ENCODE measurements around the gene PNLDC1.
"Not testable (repeated sequence)": the region's sequence is repeated elsewhere in the genome, so short reads cannot be mapped to it uniquely, and the experiment has no call there.

The PNLDC1 gene

GRCh38 chr6:159821122-159821521, 21.0 kb downstream of the PNLDC1 start:
- no peak for DNase-seq

DNA sequence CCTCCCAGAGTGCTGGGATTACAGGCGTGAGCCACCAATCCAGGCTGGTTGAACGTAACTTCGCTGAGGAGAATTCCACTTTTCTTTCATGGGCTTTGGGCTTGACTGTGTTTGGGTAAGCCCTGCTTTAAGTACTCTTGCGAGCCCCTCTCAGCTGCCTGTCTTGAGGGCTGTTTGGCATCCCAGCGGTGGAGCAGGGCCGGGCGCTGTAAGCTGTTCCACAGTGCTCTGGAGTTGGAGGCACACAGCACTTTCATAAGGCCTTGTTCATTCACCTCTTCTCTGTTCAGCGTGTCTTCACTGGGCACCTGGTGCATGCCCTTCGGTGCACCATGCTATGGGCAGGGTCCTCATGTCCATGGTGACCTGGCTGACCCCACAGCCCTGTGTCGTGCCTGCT, 21.6 kb downstream of the PNLDC1 start:
- DNase-seq = no peak

- DNase-seq = no peak
Observed at GRCh38 chr6:159823953-159824352, 23.9 kb downstream of the PNLDC1 start.

DNA sequence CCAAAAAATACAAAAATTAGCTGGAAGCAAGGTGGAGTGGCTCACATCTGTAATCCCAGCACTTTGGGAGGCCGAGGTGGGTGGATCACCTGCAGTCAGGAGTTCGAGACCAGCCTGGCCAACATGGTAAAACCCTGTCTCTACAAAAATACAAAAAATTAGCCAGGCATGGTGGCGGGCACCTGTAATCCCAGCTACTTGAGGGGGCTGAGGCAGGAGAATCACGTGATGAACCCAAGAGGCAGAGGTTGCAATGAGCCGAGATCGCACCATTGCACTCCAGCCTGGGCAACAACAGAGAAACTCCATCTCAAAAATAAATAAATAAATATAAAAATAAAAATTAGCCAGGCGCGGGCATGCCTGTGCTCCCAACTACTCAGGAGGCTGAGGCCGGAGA, 24.6 kb downstream of the PNLDC1 start:
- DNase-seq = not testable (repeated sequence)

DNA sequence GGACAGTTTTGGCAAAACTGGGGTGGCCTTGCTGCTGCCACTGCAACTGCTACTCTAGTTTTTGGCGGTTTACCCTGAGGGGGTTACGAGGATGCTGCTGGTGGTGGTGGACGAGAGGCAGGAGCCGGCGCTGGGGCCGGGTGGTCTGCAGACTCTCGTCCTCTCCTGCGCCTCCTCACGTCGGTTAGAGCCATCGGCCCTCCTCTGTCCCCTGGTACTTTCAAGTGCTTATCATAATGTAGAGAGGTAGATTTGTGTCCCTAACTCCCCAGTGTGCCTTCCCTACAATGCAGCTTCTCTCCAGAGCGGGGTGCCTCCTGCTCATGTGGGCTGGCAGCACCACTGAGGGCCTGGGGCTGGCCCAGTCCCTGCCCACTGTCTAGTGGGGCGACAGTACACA, 25.9 kb downstream of the PNLDC1 start:
- DNase-seq = no peak

- no peak for DNase-seq
Observed at GRCh38 chr6:159826968-159827647, 27.0 kb downstream of the PNLDC1 start.

DNA sequence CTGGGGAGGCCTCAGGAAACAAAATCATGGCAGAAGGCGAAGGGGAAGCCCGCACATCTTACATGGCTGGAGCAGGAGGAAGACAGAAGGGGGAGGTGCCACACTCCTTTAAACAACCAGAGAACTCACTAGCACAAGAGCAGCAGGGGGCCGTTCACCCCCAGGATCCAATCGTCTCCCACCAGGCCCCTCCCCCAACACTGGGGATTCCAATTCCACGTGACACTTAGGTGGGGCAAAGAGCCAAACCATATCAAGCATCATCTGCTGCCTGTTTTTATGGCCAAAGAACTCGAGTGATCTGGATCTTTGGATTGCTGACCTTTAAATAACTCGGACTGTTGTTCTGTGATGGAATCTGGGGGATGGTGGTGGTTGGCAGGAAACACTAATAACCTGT, 28.0 kb downstream of the PNLDC1 start:
- no peak for DNase-seq

DNA sequence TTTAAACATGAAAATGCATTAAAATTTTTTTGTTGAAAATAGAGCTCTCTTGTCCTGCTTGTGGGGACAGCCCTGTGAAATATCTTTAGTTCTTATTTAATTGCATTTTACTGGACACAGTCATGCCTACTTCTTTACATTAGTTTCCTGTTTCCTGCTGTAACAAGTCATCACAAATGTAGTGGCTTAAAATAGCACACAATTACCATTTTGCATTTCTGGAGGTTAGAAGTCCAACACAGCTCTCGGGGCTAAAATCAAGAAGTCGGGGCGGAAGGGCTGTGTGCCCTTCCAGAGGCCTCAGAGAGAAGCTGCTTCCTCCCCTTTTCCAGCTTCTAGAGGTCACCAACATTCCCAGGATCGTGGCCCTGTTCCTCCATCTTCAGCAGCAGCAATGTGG, 29.4 kb downstream of the PNLDC1 start:
- no peak for DNase-seq

- no peak for DNase-seq
Observed at GRCh38 chr6:159830501-159831372, 30.7 kb downstream of the PNLDC1 start.

DNA sequence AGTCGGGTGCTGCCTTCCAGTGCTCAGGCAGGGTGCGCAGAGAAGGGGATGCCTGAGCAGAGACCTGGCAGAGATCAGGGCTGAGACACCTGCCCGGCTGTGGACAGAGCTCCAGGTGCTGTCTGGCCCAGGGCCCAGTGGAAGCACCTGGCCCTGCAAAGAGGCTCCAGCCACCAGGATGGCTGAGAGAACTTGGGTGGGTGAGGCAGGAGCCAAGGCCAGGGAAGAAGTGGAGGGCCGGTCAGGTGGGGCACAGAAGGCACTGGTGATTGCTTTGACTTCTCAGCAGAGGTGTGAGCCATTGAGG, 31.2 kb downstream of the PNLDC1 start:
- DNase-seq = no peak

- no peak for DNase-seq
Observed at GRCh38 chr6:159832946-159833345, 32.9 kb downstream of the PNLDC1 start.

DNA sequence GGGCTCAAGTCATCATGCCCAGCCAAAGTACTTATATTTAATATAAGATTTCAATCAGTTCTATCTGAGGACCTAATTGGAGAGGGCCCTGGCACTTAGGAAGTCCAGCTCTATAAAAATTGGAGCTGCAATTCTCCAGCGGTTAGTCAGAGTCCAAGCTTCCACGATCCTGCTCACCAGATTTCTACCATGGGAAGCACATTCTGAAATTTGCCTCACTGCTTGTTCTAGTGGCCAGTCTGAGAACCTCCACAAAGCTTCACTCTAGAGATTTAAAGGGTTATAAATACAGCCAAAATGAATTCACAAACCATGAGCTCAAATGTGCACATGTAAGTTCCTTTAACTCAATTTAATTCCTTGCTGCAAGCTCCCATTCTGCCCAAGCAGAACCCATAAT, 33.5 kb downstream of the PNLDC1 start:
- DNase-seq = no peak

DNA sequence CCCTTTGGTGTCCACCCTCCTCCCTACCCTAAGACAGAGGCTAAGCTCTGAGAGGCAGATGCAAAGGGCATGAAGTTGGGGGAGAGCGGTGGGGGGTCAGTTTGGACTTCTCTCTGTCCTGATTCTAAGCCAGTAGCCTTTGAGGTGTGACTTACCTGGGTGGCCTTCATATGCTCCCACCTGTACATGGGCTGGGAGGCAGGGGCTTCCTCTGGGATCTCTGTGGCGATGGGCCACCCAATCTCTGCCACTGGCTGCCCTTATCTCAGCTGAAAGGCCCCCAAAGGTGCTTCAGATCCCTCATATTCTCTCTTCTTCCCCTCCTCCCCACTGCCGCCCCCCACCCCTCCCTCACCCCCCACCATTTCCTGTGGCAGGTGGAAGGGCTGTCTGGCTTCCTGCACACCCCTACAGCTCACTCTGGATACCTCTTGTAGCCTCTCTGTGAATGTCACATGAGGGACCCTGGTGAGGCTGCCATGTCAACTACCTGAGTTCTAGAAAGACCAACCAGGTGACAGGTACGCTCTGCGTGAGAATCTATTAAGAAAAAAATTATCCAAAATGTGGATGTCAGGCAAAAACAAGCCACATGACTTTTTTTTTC, 34.0 kb downstream of the PNLDC1 start:
- DNase-seq = no peak

DNA sequence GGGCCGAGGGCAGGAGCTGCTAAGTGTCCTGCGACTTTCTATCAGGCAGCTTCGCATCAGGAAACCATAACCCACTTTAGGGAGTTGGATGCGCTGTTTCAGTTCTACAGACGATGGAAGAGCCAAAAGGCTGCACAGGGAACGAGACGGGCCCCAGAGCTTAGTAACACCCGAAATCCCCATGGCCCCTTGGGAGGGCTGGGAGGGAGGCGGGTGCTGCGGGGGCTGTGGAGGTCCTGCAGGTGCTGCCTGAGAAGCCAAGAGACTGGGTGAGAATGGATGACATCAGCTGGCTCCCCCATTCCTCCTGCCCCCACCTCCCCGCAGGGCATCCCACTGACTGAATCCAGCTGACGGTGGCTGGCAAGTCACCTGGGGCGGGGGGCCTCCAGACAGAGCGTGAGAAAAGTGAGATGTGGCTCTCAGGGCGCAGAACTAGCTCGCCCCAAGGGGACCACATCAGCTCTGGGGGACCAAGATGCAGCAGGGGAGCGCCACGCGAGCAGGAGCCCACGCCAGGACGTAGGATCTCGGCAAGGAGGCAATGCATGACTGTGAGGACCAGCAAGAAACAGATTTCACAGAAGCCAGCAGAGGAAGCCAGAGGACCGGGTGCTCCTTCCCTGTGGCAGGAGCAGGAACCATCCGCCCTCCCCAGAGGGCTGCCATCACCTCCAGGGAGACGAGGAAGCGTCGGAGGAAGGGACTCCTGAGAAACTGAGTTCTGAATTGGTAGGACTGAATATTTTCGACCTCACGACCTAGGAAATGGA, 36.8 kb downstream of the PNLDC1 start:
- DNase-seq = no peak

- DNase-seq = no peak
Observed at GRCh38 chr6:159837511-159837910, 37.4 kb downstream of the PNLDC1 start.

- no peak for DNase-seq
Observed at GRCh38 chr6:159838020-159838744, 38.1 kb downstream of the PNLDC1 start.

GRCh38 chr6:159842035-159842434, 42.0 kb downstream of the PNLDC1 start:
- no peak for DNase-seq

GRCh38 chr6:159844737-159845645, 44.9 kb downstream of the PNLDC1 start:
- DNase-seq = no peak

- not testable (repeated sequence) for DNase-seq
Observed at GRCh38 chr6:159848552-159848951, 48.5 kb downstream of the PNLDC1 start.

DNA sequence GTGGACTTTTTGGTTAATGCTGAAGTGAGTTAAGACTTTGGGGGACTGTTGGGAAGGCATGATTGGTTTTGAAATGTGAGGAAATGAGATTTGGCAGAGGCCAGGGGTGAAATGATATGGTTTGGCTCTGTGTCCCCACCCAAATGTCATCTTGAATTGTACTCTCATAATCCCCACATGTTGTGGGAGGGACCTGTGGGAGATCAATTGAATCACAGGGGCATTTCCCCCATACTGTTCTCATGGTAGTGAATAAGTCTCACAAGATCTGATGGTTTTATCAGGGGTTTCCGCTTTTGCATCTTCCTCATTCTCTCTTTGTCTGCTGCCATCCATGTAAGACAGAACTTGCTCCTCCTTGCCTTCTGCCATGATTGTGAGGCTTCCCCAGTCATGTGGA, 49.8 kb downstream of the PNLDC1 start:
- not testable (repeated sequence) for DNase-seq

DNA sequence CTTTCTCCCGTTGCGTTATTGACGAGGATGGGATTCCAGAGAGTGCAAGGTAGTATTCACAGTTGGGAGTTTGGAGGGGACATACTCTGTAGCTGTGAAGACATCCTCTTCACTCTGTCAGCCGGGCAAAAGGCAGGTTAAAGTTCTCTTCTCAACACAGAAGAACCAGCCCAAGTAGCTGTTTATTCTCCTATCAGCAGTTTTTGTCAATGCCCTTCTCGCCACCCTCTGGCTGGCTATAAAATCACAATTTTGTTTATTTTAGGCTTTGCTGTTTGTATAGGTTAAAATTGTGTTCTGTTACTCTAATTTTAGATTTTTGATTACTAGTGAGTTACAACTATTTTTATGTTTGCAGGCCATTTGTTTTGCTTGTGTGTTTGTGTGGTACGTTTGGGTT, 52.8 kb downstream of the PNLDC1 start:
- DNase-seq = peak; percentile 4

DNA sequence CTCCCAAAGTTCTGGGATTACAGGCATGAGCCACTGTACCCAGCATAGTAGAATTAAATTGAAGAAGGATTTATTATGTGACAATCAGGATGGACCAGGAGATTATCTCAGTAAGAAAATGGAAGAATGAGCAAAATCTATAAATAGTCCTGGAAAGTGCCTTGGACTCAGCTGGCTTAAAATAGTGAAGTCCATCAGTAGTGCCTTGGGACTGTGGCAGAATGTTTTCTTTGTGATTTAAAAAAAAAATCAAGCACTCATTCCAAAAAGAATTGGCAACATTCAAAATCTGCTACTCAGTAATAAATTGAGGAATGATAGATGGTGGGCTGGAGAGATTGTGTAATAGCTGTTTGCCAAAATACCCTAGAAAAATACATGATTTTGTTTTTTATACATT, 53.7 kb downstream of the PNLDC1 start:
- no peak for DNase-seq
